Metanephros (tissue), 1 donor: ENCODE measurements around the gene EEF1A2. TPM values are rescaled to one million over a fixed set of nuclear protein-coding genes. Genes with fewer than 3 reads are reported as not detected.

Experiments
- total RNA-seq: library from RNA; depleted of rRNA; stranded (reverse); fragments of >200 nt; gene quantifications from one replicate; pipeline ENCODE4 v1.2.3, GENCODE V29; 2014

EEF1A2 gene
- total RNA-seq: 139 TPM

DNA sequence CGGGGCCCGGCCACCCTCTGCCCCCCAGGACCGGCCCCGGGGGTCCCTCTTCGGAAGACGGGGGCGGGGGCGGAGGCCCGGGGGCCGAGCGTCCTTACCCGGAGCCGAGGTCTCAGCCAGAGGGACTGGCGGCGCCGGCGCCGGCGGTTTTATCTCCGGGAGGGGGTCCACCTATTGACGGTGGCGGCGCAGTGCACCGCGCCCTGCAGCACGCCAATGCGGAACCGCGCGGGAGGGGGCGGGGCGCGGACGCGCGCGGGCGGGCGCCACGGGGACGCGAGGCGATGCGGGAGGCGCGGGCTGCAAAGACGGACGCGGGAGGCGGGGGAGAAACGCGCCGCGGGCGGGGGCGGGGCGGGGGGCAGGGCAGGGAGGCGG is at the start of gene EEF1A2:
Gene EEF1A2 (minus strand): TSS at position 124 of the 378 bp plus-strand sequence. CDS start 1,320 bp downstream, outside the sequence.

GRCh38 chr20:63547725-63548480 is 49.0 kb upstream of the EEF1A2 start, which contains the start of gene SRMS:
TSS of gene SRMS (minus strand) at chr20:63547749. CDS start at chr20:63547463, 286 bp downstream.

DNA sequence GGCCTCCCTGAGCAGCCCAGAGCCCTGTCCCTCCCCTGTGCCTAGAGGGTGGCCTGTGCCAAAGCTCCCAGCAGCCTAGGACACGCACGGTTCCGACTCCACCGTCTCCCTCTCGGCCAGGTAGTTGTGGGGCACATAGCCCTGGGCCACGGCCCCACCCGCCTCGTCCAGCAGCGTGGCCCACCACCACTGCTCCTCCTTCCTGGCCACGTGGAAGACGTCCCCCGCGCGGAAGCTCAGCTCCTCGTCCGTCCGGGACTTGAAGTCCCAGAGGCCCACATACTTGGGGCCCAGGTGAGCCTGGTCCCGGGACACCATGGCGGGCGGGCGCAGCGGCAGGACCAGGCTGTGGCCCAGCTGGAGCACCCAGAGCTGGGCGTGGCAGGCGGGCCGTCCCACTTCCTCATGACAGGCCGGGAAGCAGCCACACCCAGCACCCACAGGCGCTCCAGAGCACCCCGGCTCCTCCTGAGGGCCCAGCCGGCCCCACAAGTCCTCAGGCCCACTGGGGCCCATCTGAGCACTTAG is 38.2 kb upstream of the EEF1A2 start, which contains the start of gene PTK6:
Gene PTK6 (minus strand): TSS at position 380 of the 528 bp plus-strand sequence. CDS start 62 bp downstream, at position 318.

DNA sequence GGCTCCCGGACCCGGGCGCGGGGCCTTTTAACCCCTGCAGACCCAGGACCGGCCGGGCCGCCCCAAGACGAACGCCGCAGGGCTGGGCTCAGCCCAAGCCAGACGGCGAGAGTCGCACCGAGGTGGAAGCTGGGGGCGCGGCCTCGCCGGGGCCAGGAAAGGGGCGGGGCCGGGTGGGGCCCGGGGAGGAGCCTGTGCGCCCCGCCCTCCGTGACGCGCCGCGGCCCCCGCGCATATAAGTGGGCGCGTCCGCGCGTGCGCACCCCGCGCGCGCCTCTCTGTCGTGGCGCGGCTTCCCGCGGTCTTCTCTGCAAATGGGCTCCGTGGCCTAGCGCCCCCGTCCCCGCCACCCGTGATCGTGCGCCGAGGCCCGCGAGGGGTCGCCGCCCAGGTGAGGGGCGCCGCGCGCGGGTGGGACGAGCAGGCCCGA is 21.6 kb upstream of the EEF1A2 start, which contains the start of gene PPDPF:
Gene PPDPF (plus strand): TSS at position 262 of the 430 bp plus-strand sequence. CDS start 544 bp downstream, outside the sequence.

DNA sequence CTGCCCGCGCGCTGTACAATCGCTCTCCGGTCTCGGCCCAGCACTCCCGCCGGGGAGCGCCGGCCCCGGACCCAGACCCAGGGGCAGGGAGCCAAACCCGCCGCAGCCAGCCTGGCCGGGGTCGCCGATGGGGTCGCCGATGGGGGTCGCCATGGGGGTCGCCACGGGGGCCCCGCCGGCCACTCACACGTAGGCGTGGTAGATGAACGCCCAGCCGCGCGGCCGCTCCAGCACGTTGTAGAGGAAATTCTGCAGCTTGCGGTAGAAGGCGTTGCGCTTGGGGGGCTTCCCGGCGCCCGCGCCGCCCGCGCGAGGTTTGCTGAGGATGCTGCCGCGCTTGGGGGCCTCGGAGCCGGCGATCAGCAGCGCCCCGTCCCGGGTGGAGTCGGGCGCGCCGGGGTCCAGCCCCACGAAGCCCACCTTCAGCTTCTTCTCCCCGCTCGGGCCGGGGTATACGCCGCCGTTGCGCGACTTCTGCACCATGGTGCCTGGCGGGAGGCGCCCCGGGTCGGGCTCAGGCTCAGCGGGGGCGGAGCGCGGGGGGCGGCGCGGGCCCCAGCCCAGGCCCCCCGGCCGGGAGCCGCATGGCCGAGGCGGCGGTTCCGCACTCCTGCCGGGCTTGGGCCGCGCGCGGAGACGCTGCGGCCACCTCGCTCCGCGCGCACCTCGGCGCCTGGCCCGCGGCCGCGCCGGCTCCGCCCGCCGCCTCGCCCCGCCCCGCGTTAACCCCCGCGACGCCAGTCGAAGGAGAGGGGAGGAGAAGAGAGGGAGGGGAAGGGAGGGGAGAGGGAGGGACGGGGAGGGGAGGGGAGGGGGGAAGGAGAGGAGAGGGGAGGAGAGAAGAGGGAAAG is 26.7 kb downstream of the EEF1A2 start, which contains the start of gene KCNQ2:
Gene KCNQ2 (minus strand): TSS at position 675 of the 851 bp plus-strand sequence. CDS start 192 bp downstream, at position 483.

Other genes starting within 250 kb of the EEF1A2 start
- 27.2 TPM for gene NKAIN4, start 244.6 kb downstream of the EEF1A2 start, total RNA-seq
- gene ARFGAP1, start 226.3 kb downstream of the EEF1A2 start, total RNA-seq: 66.3 TPM
- 0.70 TPM for gene COL20A1, start 205.9 kb downstream of the EEF1A2 start, total RNA-seq
- 13.1 TPM for gene CHRNA4, start 137.7 kb downstream of the EEF1A2 start, total RNA-seq
- gene KCNQ2, start 26.4 kb downstream of the EEF1A2 start, total RNA-seq: 5.2 TPM
- 200 TPM for gene PPDPF, start 21.7 kb upstream of the EEF1A2 start, total RNA-seq
- 0.76 TPM for gene PTK6, start 38.3 kb upstream of the EEF1A2 start, total RNA-seq
- 0.12 TPM for gene SRMS, start 48.7 kb upstream of the EEF1A2 start, total RNA-seq
- gene FNDC11, start 55.1 kb upstream of the EEF1A2 start, total RNA-seq: 1.6 TPM
- 29.0 TPM for gene HELZ2, start 75.2 kb upstream of the EEF1A2 start, total RNA-seq
- 14.0 TPM for gene GMEB2, start 128.0 kb upstream of the EEF1A2 start, total RNA-seq
- 20.6 TPM for gene STMN3, start 154.3 kb upstream of the EEF1A2 start, total RNA-seq
- 30.5 TPM for gene RTEL1, start 159.2 kb upstream of the EEF1A2 start, total RNA-seq
- gene TNFRSF6B, start 197.6 kb upstream of the EEF1A2 start, total RNA-seq: 4.3 TPM
- gene ARFRP1, start 208.9 kb upstream of the EEF1A2 start, total RNA-seq: 36.9 TPM
- 16.8 TPM for gene ZGPAT, start 209.0 kb upstream of the EEF1A2 start, total RNA-seq
- 7.5 TPM for gene LIME1, start 237.6 kb upstream of the EEF1A2 start, total RNA-seq
- gene SLC2A4RG, start 240.7 kb upstream of the EEF1A2 start, total RNA-seq: 50.4 TPM